ENCODE data around the gene TLCD2. TPM values are rescaled to one million over a fixed set of nuclear protein-coding genes. Genes with fewer than 3 reads are reported as not detected.
"Not testable (repeated sequence)": the region's sequence is repeated elsewhere in the genome, so short reads cannot be mapped to it uniquely, and the experiment has no call there.

Gene TLCD2
- polyA plus RNA-seq, 1 donor = 6.7 TPM

DNA sequence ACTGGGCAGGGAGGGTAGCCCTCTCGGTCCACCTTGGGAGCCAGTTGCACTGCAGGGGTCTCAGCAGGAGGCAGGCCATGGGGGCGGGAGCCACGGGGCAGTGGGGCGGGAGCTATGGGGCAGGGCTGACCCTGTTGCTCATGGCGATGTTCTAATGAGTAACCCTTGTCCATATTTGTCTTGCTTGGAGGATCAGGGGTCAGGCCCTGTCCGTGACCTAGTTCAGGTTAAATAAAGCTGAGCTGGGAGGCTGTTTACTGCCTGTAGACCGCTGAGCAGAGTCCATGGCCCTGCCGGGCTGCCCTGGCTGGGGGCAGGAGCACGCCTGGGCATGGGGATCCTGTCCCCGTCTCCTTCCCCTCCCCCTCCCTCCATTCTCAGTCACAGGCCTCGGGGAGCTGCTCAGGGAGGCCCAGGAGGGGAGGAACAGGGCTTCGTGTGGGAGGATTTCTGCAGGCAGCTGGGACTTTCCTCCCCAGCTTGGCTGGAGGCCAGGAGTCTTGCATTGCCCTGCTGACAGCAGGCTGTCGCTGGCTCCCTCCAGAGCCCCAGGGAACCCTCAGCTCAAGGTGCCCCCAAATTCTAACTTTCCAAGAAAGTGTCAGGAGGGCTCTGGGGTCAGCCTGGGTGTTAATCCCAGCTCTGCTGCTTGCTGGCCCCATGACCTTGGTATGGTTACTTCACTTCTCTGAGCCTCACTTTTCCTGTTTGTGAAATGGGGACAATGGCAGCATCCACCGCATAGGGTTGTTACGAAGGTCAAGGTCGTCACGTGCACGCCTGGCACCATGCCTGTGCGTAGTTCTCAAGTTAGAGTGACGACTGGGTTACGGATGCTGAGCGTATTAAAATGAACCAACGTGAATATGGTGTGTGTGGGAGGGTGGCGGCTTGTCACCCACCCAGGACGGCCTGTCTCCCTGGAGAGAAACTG lies 26.4 kb upstream of the TLCD2 start:
- no peak for DNase-seq

DNA sequence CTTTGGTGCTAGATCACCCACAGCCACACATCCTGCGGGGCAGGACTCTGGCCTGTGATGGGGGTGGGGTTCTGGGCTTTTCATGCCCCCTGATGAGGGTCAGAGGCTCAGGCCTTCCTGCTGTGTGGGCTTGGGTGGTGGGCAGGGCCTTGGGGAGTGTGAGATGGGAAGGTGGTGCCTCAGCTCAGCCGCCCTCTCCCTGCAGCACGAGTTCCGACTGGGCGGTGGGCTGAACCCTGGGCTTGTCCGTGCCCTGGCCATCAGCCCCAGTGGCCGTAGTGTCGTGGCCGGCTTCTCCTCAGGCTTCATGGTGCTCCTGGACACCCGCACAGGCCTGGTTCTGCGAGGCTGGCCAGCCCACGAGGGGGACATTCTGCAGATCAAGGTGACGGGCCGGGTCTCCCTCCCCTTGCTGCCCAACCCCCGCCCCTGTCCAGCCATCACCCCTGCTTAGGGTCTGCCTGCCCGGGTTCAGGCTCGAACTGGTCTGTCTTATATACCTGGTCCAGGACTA lies 25.7 kb upstream of the TLCD2 start:
- no peak for DNase-seq

DNA sequence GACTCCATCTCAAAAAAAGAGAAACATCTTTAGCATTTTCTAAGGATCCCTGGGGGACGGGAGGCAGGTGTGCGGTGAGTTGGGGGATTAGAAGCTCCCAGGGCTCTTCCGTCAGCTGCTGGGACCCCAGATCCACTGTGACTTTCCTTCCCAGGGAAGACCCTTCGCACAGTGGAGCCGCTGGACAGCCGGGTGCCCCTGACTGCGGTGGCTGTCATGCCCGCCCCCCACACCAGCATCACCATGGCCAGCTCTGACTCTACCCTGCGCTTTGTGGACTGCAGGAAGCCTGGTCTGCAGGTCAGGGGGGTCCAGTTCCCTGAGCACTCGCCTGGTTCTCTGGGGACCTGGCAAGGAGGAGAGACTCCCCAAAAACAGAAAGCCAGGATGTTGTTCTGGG lies 25.2 kb upstream of the TLCD2 start:
- no peak for DNase-seq

DNA sequence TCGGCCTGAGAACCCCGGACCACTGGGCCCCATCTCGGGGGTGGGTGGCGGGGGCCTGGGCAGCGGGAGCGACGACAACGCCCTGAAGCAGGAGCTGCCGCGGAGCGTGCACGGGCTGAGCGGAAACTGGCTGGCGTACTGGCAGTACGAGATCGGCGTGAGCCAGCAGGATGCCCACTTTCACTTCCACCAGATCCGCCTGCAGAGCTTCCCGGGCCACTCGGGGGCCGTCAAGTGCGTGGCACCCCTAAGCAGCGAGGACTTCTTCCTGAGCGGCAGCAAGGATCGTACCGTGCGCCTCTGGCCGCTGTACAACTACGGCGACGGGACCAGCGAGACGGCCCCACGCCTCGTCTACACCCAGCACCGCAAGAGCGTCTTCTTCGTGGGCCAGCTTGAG lies 23.6 kb upstream of the TLCD2 start:
- DNase-seq = no peak

DNA sequence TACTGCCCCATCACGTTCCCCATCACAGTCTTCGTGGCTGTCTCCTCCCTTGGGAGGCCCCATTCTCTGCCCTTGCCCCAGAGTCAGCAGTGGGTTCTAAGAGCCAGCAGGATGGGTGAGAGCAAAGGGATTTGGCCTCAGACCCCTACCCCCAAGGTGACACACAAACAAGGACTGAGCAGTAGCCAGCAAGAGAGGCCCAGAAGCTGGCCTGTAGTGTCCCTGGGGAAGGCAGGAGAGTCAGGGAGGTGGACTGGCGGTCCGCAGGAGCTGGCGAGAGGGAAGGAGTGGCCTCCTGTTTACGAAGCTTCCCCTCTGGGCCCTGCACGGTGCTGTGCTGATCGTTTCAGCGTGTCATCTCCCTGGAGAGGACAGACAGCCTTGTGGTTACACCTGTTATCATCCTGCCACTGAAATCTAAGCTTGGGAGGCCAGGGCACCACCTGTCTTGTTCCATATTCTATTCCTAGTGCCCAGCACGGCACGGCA lies 22.7 kb upstream of the TLCD2 start:
- no peak for DNase-seq

DNA sequence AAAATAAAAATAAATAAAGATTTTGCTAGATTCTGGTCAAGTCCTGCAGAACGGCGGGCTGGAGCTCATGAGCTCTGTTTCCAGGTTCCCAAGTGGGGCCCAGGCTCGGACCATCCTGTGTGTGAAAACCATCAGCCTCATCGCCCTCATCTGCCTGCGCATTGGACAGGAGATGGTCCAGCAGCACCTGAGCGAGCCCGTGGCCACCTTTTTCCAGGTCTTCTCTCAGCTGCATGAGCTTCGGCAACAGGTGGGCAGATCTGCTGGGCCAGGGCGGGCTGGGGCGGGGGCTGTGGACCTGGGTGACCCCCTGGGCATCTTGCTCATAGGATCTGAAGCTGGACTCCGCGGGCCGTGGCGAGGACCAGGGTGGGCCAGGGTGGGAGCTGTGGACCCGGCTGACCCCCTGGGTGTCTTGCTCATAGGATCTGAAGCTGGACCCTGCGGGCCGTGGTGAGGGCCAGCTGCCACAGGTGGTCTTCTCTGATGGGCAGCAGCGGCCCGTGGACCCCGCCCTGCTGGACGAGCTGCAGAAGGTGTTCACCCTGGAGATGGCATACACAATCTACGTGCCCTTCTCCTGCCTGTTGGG lies 22.2 kb upstream of the TLCD2 start:
- DNase-seq = no peak

DNA sequence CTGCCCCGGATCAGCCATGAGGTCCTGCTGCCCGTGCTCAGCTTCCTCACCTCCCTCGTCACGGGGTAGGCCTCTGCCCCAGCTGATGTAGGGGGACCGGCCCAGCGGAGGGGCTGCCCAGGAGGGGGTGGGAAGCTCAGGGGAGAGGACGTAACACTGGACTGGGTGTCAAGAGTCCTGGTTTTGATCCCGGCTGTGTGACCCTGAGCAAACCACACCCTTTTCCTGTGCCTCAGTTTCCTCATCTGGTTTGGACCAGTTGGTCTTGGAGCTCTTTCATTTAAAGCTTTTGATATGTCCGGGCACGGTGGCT lies 21.0 kb upstream of the TLCD2 start:
- DNase-seq = no peak

DNA sequence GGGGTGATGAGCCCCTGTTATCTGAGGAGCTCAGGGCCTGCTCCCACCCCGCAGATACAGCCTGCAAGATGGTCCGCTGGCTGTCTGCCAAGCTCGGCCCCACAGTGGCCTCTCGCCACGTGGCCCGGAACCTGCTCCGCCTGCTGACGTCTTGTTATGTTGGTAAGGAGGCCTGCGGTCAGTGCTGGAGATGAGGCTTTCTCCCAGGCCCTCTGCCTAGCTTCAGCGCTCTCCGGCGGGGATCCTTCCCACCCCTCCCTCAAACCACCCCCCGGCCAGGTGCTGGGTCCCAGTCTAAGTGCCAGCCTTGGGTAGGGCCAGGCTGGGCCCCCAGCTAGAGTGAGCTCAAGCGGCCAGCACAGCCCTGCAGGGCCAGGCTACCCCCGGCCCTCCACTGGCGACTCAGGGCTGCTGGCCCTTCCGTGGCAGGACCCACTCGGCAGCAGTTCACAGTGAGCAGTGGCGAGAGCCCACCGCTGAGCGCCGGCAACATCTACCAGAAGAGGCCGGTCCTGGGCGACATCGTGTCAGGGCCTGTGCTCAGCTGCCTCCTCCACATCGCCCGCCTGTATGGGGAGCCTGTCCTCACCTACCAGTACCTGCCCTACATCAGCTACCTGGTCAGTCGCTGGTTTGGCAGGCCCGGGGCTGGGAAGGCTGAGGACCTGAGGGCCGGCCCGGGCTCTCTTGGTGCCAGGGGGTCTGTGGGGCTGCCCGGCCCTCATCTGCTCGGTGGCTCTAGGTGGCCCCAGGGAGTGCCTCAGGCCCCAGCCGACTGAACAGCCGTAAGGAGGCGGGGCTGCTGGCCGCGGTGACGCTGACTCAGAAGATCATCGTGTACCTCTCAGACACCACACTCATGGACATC lies 20.4 kb upstream of the TLCD2 start:
- DNase-seq = no peak

DNA sequence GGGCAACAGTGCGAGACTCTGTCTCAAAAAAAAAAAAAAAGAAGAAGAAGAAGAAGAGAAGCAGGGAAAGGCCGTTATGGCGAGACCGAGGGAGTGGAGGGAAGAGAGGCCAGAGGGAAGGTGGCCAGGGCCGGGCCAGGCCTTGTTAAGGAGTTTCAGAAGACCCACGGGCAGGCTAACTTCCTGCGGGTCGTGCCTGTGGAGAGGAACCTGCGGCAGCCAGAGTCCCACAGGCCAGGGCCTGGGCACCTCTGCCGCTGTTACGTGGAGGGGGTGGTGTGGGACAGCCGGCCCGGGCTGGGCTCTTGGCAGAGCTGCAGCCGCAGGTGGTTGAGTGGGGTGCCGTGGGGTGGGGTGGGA lies 19.8 kb upstream of the TLCD2 start:
- no peak for DNase-seq

DNA sequence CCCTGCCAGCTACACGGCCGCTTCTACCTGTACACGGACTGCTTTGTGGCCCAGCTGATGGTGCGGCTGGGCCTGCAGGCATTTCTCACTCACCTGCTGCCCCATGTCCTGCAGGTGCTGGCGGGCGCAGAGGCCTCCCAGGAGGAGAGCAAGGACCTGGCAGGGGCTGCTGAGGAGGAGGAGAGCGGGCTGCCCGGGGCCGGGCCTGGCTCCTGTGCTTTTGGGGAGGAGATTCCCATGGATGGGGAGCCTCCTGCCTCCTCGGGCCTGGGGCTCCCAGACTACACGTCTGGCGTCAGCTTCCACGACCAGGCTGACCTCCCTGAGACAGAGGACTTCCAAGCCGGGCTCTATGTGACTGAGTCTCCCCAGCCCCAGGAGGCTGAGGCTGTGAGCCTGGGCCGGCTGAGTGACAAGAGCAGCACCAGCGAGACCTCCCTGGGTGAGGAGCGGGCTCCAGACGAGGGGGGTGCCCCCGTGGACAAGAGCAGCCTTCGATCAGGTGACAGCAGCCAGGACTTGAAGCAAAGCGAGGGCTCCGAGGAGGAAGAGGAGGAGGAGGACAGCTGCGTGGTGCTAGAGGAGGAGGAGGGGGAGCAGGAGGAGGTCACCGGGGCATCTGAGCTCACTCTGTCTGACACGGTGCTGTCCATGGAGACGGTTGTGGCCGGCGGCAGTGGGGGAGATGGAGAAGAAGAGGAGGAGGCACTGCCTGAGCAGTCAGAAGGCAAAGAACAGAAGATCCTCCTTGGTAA lies 17.9 kb upstream of the TLCD2 start:
- no peak for DNase-seq

DNA sequence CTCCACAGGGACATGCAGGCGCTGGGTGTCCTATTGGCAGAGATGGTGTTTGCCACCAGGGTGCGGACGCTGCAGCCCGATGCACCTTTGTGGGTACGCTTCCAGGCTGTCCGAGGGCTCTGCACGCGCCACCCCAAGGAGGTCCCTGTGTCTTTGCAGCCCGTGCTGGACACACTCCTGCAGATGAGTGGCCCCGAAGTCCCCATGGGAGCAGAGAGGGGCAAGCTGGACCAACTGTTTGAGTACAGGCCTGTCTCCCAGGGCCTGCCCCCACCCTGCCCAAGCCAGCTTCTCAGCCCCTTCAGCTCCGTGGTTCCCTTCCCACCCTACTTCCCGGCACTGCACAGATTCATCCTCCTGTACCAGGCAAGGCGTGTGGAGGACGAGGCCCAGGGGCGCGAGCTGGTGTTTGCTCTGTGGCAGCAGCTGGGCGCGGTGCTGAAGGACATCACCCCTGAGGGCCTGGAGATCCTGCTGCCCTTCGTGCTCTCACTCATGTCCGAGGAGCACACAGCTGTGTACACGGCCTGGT lies 17.1 kb upstream of the TLCD2 start:
- DNase-seq = no peak

DNA sequence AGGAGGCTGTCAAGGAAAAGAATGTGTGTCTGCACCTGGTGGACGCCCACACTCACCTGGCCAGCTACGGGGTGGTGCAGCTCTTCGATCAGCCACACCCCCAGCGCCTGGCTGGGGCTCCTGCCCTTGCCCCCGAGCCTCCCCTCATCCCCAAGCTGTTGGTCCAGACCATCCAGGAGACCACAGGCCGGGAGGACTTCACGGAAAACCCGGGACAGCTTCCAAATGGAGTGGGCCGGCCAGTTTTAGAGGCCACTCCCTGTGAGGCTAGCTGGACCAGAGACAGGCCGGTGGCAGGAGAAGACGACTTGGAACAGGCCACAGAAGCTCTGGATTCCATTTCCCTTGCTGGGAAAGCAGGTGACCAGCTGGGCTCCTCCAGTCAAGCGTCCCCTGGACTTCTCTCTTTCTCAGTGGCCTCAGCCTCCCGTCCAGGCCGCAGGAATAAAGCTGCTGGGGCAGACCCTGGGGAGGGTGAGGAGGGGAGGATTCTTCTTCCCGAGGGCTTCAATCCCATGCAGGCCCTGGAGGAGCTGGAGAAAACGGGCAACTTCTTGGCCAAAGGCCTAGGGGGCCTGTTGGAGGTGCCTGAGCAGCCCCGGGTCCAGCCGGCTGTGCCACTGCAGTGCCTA lies 16.6 kb upstream of the TLCD2 start:
- no peak for DNase-seq

DNA sequence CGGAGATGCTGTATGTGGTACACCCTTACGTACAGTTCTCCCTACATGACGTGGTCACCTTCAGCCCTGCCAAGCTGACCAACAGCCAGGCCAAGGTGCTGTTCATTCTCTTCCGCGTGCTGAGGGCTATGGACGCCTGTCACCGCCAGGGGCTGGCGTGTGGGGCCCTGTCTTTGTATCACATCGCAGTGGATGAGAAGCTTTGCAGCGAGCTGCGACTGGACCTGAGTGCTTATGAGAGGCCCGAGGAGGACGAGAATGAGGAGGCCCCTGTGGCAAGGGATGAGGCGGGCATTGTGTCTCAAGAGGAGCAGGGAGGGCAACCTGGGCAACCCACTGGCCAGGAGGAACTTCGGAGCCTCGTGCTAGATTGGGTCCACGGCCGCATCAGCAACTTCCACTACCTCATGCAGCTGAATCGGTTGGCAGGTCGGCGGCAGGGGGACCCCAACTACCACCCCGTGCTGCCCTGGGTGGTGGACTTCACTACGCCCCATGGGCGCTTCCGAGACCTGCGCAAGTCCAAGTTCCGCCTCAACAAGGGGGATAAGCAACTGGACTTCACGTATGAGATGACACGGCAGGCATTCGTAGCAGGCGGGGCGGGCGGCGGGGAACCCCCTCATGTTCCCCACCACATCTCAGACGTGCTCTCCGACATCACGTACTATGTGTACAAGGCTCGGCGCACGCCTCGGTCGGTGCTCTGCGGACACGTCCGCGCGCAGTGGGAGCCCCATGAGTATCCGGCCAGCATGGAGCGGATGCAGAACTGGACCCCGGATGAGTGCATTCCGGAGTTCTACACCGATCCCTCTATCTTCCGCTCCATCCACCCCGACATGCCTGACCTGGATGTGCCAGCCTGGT lies 15.7 kb upstream of the TLCD2 start:
- DNase-seq = no peak

DNA sequence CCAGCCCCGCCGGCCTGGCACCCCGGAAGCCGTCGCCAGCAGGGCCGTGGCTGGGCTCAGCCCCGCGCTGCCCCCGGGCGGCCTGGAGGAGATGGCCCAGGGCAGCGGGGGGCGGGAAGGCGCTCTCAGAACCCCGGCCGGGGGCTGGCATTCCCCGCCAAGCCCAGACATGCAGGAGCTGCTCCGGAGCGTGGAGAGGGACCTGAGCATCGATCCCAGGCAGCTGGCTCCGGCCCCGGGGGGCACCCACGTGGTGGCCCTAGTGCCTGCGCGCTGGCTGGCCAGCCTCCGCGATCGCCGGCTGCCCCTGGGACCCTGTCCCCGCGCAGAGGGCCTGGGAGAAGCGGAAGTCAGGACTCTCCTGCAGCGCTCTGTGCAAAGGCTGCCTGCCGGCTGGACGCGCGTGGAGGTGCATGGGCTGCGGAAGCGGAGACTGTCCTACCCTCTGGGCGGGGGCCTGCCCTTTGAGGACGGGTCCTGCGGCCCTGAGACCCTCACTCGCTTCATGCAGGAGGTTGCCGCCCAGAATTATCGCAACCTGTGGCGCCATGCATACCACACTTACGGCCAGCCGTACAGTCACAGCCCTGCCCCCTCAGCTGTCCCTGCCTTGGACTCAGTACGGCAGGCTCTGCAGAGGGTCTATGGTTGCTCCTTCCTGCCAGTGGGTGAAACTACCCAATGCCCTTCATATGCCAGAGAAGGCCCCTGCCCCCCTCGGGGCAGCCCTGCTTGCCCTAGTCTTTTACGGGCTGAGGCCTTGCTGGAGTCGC lies 14.9 kb upstream of the TLCD2 start:
- no peak for DNase-seq

DNA sequence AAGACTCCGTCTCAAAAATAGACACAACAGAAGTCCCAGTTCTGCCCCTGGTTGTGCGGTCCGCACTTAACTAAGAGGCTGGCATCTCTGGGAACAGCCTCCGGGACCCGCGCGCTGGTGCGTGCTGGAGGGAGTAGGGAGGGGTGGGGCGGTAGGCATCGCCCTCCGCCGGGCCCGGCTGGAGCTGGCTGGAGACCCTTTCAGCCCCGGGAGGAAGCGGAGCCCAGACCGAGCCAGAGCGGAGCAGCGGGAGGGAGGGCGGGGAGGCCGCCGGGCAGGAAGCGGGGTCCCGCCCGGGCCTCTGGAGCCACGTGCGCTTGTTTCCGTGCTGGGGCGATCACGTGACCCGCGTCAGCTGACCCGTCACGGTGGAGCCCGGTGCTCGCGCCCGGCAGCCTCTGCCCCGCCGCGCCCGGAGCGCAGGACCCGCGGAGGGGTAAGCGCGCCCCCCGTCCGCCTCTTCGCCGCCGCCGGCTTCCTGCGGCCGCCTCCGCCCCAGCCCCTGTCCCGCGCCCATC lies 14.2 kb upstream of the TLCD2 start, which contains the start of gene WDR81:
Gene WDR81 (plus strand): TSS at position 354 of the 518 bp plus-strand sequence. CDS start 256 bp downstream, outside the sequence.
- DNase-seq = no peak

DNA sequence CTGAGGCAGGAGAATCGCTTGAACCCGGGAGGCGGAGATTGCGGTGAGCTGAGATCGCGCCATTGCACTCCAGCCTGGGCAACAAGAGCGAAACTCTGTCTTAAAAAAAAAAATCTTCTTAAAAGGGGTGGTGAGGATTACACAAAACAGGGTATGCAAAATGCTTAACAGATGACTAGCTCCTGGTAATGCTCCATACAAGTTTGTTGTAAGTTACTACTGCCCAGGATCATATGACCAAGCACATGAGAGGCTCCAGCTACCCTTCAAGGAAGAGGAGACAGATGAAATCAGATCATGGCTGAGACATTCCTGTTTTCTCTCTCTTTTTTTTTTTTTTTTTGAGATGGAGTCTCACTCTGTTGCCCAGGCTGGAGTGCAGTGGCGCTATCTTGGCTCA lies 11.8 kb upstream of the TLCD2 start:
- DNase-seq = not testable (repeated sequence)

DNA sequence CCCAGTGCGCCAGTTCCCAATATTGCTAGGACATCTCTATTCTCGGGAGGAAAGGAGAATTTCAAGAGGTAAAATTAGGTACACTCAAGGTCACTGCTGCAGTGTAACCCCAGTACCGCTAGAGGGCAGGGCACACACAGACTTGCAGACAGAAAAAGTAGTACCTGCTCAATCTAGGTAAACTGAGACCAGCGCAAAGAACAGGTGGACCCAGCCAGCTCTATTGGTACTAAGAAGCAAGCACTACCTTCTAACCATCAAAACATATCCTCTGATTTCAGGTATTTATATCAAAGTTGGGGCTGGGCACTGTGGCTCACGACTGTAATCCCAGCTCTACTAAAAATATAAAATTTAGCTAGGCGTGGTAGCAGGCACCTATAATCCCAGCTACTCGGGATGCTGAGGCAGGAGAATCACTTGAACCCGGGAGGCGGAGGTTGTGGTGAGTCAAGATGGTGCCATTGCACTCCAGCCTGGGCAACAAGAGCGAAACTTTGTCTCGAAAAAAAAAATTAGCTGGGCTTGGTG lies 10.7 kb upstream of the TLCD2 start:
- no peak for DNase-seq

DNA sequence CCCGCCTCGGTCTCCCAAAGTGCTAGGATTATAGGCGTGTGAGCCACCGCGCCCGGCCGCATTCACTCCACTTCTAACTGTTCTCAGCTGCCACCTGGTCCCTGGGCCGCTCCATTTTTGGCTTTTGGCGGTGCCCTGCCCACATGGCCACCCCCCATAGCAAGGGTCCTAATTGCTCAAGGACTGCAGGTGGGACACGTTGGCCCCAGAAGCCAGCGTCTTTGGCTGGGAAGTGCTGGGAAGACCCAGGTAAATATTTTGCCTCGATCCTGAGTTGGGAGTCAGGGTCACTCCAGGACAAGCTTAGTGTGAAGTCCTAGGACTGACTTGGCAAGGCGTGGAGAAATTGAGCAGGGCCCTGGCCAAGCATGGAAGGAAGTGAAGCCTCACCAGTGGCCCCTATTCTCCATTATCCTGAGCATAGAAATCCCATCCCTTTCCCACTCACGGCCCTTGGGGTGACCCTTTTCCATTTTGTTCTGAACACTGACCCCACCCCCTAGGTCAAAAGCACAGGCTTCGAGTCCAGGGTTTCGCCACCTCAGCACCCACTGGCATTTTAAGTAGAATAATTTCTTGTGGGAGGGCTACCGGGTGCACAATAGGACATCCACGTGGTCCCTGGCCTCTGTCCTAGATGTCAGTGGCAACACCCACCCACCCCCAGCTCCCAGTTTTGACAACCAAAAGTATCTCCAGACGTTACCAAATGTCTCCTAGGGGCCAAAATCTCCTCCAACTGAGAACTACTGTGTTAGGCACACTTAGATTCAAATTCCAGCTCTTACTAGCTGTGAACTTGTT lies 8.4 kb upstream of the TLCD2 start:
- DNase-seq = no peak
